Epithelial cell of proximal tubule (primary cell): ENCODE data around the gene IGSF8. TPM values are rescaled to one million over a fixed set of nuclear protein-coding genes. Genes with fewer than 3 reads are reported as not detected.

Experiments used
- DNase-seq: peaks from one replicate; pipeline ENCODE4 v3.0.0-alpha.2; 2011; ENCODE audit warnings: low read depth
- H3K4me3 ChIP-seq: 2 replicates; pipeline ENCODE4 v1.5.1; 2011; ENCODE audit warnings: low read depth, mild to moderate bottlenecking, low read length
- total RNA-seq: library from RNA; depleted of rRNA; stranded (reverse); fragments of >200 nt; gene quantifications from 2 replicates; pipeline ENCODE4 v1.2.3, GENCODE V29; 2015
- TF ChIP-seq, protein P1 (sequence below): conservative IDR thresholded peaks from 2 replicates; pipeline ENCODE4 v1.5.1; 2012; ENCODE audit warnings: low read depth, mild to moderate bottlenecking, low read length

The IGSF8 gene
- total RNA-seq, 1 donor from 2014 or later, result 33.3 TPM

DNA sequence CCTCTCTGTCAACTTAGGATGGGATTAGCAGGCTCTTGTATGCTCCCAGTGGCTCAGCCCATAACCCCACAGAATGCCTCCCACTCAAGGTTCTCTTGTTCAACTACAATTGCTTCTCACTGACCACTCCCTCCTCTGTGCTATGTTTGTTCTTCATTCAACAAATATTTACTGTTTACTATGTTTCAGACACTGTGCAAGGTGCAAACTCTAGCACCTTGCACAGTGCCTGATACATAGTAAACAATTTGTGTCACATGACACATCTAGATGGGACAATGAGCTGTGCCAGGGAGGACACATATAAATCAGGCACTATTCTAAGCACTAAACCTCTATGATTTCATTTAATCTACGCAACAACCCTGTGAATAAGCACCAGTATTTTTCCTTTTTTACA lies 32.5 kb upstream of the IGSF8 start:
- no peak overlapping the region for H3K4me3 ChIP-seq
- no peak for DNase-seq
- TF ChIP-seq, protein P1, sequence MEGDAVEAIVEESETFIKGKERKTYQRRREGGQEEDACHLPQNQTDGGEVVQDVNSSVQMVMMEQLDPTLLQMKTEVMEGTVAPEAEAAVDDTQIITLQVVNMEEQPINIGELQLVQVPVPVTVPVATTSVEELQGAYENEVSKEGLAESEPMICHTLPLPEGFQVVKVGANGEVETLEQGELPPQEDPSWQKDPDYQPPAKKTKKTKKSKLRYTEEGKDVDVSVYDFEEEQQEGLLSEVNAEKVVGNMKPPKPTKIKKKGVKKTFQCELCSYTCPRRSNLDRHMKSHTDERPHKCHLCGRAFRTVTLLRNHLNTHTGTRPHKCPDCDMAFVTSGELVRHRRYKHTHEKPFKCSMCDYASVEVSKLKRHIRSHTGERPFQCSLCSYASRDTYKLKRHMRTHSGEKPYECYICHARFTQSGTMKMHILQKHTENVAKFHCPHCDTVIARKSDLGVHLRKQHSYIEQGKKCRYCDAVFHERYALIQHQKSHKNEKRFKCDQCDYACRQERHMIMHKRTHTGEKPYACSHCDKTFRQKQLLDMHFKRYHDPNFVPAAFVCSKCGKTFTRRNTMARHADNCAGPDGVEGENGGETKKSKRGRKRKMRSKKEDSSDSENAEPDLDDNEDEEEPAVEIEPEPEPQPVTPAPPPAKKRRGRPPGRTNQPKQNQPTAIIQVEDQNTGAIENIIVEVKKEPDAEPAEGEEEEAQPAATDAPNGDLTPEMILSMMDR, result no peak

DNA sequence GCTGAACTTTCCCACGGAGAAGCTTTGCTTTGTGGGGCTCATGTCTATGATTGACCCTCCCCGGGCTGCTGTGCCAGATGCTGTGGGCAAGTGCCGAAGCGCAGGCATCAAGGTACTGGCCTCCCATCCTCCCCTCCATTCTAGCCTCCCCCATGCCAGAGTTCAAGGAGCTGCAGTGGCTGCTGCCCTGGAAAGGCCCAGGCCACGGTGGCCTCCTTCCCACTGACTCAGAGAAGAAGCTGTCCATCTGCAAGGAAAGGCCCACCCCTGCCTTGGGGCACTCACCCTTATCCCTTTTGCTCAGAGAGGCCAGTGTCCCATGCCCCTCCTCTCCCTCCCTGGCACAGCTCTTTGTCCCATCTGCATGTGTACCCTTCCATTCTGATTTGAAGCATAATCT lies 32.1 kb upstream of the IGSF8 start:
- TF ChIP-seq, protein P1, result no peak
- no peak for DNase-seq

DNA sequence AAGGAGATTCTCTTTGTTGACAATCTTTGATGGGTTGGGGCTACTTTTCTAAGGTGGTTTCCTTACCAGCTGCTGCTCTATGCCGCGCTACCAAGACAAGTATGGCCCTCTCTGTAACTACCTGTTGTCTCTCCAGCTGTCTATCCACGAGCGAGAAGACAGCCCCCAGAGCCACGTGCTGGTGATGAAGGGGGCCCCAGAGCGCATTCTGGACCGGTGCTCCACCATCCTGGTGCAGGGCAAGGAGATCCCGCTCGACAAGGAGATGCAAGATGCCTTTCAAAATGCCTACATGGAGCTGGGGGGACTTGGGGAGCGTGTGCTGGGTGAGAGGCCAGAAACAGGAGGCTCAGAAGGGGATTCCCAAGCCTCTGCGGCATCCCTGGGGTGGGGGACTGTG lies 31.5 kb upstream of the IGSF8 start:
- H3K4me3 ChIP-seq, result no peak overlapping the region
- DNase-seq, result no peak
- TF ChIP-seq, protein P1, result no peak

More for the DNA sequence above, 32.1 kb upstream of the IGSF8 start:
- H3K4me3 ChIP-seq, result no peak overlapping the region

DNA sequence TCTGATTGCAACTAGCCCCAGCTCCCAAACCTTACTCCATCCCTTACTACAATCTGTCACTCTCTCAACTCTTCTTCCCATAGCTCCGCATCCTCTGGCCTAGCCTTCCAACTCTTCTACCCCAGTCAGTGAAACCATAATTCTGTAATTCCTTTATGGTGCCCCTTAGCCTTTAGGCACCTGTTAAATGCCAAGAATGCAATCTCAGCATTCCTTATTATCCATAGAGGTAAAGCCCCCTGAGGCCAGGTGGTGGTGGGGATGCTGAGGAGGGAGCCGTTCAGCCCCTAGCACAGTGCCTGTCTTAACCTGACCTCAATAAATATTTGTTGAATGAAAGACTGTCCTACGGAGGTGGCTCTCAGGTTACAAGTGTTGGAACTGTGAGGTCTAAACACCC lies 31.1 kb upstream of the IGSF8 start:
- TF ChIP-seq, protein P1, result no peak
- no peak overlapping the region for H3K4me3 ChIP-seq
- DNase-seq, result no peak

DNA sequence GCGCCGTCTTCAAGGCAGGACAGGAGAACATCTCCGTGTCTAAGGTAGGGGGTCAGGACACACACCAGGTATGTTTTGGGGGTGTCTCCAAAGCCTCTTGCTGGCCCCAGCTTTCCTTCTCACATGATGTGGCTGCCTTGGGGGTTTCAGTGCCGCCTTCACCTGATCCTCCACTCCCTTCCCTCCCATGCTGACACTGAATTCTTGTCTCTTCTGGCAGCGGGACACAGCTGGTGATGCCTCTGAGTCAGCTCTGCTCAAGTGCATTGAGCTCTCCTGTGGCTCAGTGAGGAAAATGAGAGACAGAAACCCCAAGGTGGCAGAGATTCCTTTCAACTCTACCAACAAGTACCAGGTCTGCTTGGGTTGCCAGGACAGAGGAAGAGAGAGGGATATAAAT lies 30.6 kb upstream of the IGSF8 start:
- no peak for DNase-seq
- H3K4me3 ChIP-seq, result no peak overlapping the region
- TF ChIP-seq, protein P1, result no peak

DNA sequence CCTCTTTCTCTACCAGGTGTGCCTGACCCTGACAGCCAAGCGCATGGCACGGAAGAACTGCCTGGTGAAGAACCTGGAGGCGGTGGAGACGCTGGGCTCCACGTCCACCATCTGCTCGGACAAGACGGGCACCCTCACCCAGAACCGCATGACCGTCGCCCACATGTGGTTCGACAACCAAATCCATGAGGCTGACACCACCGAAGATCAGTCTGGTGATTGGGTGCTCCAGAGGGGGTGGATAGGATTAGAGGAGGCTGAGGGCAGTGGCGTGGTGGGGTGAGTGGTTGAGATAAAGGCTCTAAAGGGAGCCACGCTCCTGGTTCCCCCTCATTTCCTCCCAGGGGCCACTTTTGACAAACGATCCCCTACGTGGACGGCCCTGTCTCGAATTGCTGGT lies 30.2 kb upstream of the IGSF8 start:
- TF ChIP-seq, protein P1, result no peak
- DNase-seq, result no peak

DNA sequence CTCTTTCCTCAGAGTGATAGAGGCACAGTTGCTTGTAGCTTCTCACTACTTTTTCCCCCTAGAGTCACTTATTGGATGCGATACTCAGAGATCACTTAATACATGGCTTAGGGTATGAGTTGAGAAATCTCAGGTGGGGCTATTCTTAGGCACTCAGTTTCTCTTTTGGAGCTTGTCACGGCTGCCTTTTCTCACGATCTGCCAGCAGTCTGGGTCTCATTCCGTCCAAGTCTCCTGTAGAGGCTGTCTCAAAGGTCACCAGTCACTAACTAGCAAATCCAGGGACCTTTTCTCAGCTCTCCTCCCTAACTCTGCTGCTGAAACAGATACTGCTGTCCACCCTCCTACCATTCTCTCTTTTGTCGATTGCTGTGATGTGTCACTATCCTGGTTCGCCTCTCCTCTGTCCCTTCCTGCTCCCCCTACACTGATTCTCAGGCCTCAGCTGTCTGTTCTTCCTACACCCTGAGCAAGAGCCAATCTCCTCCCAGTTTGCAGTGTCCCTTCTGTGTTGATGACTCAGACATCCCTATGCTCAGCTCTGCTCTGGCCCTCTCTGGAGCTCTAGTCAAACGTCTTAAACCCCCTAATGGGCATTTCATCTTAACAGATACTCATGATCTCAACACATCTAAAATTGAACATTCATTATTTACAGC lies 29.6 kb upstream of the IGSF8 start:
- DNase-seq, result no peak
- TF ChIP-seq, protein P1, result no peak
- H3K4me3 ChIP-seq, result no peak overlapping the region

More for the DNA sequence above, 30.2 kb upstream of the IGSF8 start:
- H3K4me3 ChIP-seq, result no peak overlapping the region
